ENCODE results near the gene CYP2W1. TPM values are rescaled to one million over a fixed set of nuclear protein-coding genes. Genes with fewer than 3 reads are reported as not detected.

CYP2W1 gene
- polyA plus RNA-seq, 1 donor (not counting 4 experiments of a cell fraction or from before 2014, with no cell fraction given) = 0.05 TPM

DNA sequence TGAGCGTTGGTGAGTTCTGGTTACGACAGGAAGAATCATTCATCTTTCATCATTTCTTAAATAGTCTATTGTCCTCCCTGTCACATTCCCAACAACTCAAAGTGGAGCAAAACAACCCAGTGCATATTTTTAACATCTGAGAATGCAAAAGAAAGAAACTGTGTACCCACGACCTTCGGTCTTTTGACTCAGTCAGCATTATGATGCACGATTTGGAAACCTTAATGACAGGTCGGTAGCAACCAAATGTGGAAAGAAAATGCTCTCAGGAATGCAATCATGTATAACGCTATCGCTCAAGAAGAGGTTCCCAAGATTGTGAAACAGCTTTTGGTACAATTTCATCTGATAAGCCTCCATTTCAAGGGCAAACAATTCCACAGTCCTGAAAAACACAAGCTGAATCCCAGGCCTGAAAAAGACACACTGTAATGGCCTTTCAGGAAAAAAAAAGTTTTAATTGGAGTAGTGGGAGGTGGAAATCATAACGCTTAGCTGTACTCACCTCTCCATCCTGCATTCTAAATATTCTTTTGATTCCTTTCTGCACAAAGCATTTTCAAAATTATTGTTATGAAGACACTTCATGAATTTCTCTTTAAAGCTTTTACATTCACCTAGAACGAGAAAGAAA lies 10.2 kb upstream of the CYP2W1 start:
- Histone ChIP-seq H2AFZ (ENCODE audit: control insufficient read depth, low read length) (no peak overlapping the region), H3K27me3 (ENCODE audit: control insufficient read depth, extremely low read depth, insufficient read depth, low read length) (no peaks in the 10 kb centered on the region), H3K4me3 (ENCODE audit: control insufficient read depth in 2 of 3, extremely low read depth in 1 of 3, insufficient read depth in 2 of 3, low read depth in 1 of 3, low read length in 3 of 3) (no peak overlapping the region), H3K27ac (ENCODE audit: control insufficient read depth, insufficient read depth, low read length) (no peak overlapping the region), H3K9me3 (ENCODE audit: control insufficient read depth, low read depth, low read length) (no peaks in the 10 kb centered on the region), H4K20me1 (ENCODE audit: control insufficient read depth, extremely low read depth, insufficient read depth, low read length) (peaks cover 6% of the 10 kb centered on the region), H3K79me2 (ENCODE audit: control insufficient read depth, insufficient read depth, low read length) (peaks cover 49% of the 10 kb centered on the region), H3K4me2 (ENCODE audit: control insufficient read depth, extremely low read depth, insufficient read depth, low read depth, low read length) (no peak overlapping the region), H3K36me3 (ENCODE audit: control insufficient read depth in 2 of 2, extremely low read depth in 1 of 2, insufficient read depth in 2 of 2, low read length in 2 of 2) (peaks cover 15 to 44% of the 10 kb centered on the region in 2 experiments), H3K9me1 (ENCODE audit: control insufficient read depth, extremely low read depth, insufficient read depth, low read length) (no peaks in the 10 kb centered on the region), H3K9ac (ENCODE audit: control insufficient read depth, extremely low read depth, insufficient read depth, low read length) (no peak overlapping the region), H3K4me1 (ENCODE audit: control insufficient read depth, extremely low read depth, insufficient read depth, low read length) (peaks cover 4% of the 10 kb centered on the region)
- TF ChIP-seq EZH2 (IDR thresholded peaks at IDR 0.05; ENCODE audit: low read length) = no peak
- TF ChIP-seq, protein P1, sequence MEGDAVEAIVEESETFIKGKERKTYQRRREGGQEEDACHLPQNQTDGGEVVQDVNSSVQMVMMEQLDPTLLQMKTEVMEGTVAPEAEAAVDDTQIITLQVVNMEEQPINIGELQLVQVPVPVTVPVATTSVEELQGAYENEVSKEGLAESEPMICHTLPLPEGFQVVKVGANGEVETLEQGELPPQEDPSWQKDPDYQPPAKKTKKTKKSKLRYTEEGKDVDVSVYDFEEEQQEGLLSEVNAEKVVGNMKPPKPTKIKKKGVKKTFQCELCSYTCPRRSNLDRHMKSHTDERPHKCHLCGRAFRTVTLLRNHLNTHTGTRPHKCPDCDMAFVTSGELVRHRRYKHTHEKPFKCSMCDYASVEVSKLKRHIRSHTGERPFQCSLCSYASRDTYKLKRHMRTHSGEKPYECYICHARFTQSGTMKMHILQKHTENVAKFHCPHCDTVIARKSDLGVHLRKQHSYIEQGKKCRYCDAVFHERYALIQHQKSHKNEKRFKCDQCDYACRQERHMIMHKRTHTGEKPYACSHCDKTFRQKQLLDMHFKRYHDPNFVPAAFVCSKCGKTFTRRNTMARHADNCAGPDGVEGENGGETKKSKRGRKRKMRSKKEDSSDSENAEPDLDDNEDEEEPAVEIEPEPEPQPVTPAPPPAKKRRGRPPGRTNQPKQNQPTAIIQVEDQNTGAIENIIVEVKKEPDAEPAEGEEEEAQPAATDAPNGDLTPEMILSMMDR (optimal IDR thresholded peaks at IDR 0.05 in 1 of 3, IDR thresholded peaks at IDR 0.05 in 1 of 3, conservative IDR thresholded peaks at IDR 0.05 in 1 of 3; ENCODE audit: extremely low read depth in 1 of 3, insufficient read depth in 2 of 3, low read length in 3 of 3) = no peak
- dilution Hi-C loops (cut with MboI; ENCODE audit: extremely low pct_ligation_motif_present, low sequenced_read_pairs) = no loop called here
- DNase-seq (ENCODE audit: low read depth, low spot score) (no peak), FAIRE-seq (no peak)

DNA sequence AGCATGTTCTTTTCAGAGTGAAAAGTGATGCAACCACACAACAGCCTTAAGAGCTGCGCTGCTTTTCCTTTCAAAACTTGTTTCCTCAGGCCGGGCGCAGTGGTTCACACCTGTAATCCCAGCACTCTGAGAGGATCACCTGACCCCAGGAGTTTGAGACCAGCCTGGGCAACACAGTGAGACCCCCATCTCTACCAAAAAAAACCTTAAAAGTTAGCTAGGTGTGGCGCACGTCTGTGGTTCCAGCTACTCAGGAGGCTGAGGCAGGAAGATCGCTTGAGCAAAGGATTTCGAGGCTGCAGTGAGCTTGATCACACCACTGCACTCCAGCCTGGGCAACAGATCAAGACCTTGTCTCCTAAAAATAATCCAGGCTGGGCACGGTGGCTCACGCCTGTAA lies 9.7 kb upstream of the CYP2W1 start:
- TF ChIP-seq, protein P1 (optimal IDR thresholded peaks at IDR 0.05 in 1 of 3, IDR thresholded peaks at IDR 0.05 in 1 of 3, conservative IDR thresholded peaks at IDR 0.05 in 1 of 3; ENCODE audit: extremely low read depth in 1 of 3, insufficient read depth in 2 of 3, low read length in 3 of 3) = no peak
- TF ChIP-seq EZH2 (IDR thresholded peaks at IDR 0.05; ENCODE audit: low read length) = no peak
- Histone ChIP-seq H4K20me1 (ENCODE audit: control insufficient read depth, extremely low read depth, insufficient read depth, low read length) (peaks cover 6% of the 10 kb centered on the region), H3K27ac (ENCODE audit: control insufficient read depth, insufficient read depth, low read length) (no peak overlapping the region), H3K9me1 (ENCODE audit: control insufficient read depth, extremely low read depth, insufficient read depth, low read length) (no peaks in the 10 kb centered on the region), H3K36me3 (ENCODE audit: control insufficient read depth in 2 of 2, extremely low read depth in 1 of 2, insufficient read depth in 2 of 2, low read length in 2 of 2) (peaks cover 12 to 39% of the 10 kb centered on the region in 2 experiments), H3K4me1 (ENCODE audit: control insufficient read depth, extremely low read depth, insufficient read depth, low read length) (peaks cover 4% of the 10 kb centered on the region), H3K4me3 (ENCODE audit: control insufficient read depth in 2 of 3, extremely low read depth in 1 of 3, insufficient read depth in 2 of 3, low read depth in 1 of 3, low read length in 3 of 3) (no peak overlapping the region), H3K27me3 (ENCODE audit: control insufficient read depth, extremely low read depth, insufficient read depth, low read length) (no peaks in the 10 kb centered on the region), H3K79me2 (ENCODE audit: control insufficient read depth, insufficient read depth, low read length) (peaks cover 49% of the 10 kb centered on the region), H3K9me3 (ENCODE audit: control insufficient read depth, low read depth, low read length) (no peaks in the 10 kb centered on the region), H2AFZ (ENCODE audit: control insufficient read depth, low read length) (no peak overlapping the region), H3K9ac (ENCODE audit: control insufficient read depth, extremely low read depth, insufficient read depth, low read length) (no peak overlapping the region), H3K4me2 (ENCODE audit: control insufficient read depth, extremely low read depth, insufficient read depth, low read depth, low read length) (no peak overlapping the region)
- dilution Hi-C loops (cut with MboI; ENCODE audit: extremely low pct_ligation_motif_present, low sequenced_read_pairs) = no loop called here
- DNase-seq (ENCODE audit: low read depth, low spot score) (no peak), FAIRE-seq (no peak)
